Body of pancreas (tissue), 4 donors: ENCODE data around the gene SLC35F3. TPM values are rescaled to one million over a fixed set of nuclear protein-coding genes. Genes with fewer than 3 reads are reported as not detected.

Source experiments
- ATAC-seq: fragments of 150-250 bp; one replicate; pipeline ENCODE4 v1.9.1; 2016
- DNase-seq, 4 donors: peaks; one replicate each; pipeline ENCODE4 v3.0.0-alpha.2; 2019
- H3K27ac ChIP-seq, 4 donors: fragments of 200-600 bp; sonication (generic); 1 replicate in 3 of 4; 2 replicates in 1 of 4; pipeline versions ENCODE4 v1.5.1 to v1.6.1; 2016 to 2019; ENCODE audit warnings: mild to moderate bottlenecking in 1 of 4, mixed read lengths in 1 of 4, moderate library complexity in 1 of 4
- H3K27me3 ChIP-seq, 2 donors: fragments of 200-600 bp; sonication (generic); one replicate each; pipeline ENCODE4 v1.6.0; 2016; ENCODE audit warnings: mild to moderate bottlenecking in 1 of 2
- H3K36me3 ChIP-seq, 2 donors: fragments of 200-600 bp; sonication (generic); replicated peaks in 1 of 2; 2 replicates each; pipeline ENCODE4 v1.5.1; 2016; ENCODE audit warnings: low read depth in 2 of 2; ENCODE audit not compliant: insufficient read depth in 1 of 2
- H3K4me1 ChIP-seq: fragments of 200-600 bp; sonication (generic); one replicate; pipeline ENCODE4 v1.6.0; 2016
- H3K4me3 ChIP-seq, 2 donors: fragments of 200-600 bp; sonication (generic); 1 replicate in 1 of 2; 2 replicates in 1 of 2; pipeline ENCODE4 v1.5.1; 2016 to 2019
- H3K9me3 ChIP-seq, 3 donors: fragments of 200-600 bp; sonication (generic); 1 replicate in 2 of 3; 2 replicates in 1 of 3; pipeline ENCODE4 v1.5.1; 2016
- POLR2A ChIP-seq, 3 donors: fragments of 450-650 bp; IDR thresholded peaks; one replicate each; pipeline ENCODE4 v1.6.1; 2016; ENCODE audit warnings: antibody characterized with exemption in 3 of 3, mild to moderate bottlenecking in 2 of 3
- WGBS, 2 donors: methylation state at CpG; one replicate each; pipeline ENCODE4 v1.1.5; 2017; 5-methylcytosine and 5-hydroxymethylcytosine counted together
- intact Hi-C: fragments of 100-400 bp; cut with DNase I; formaldehyde crosslinking; loops from one replicate; pipeline ENCODE4 v1.15.1; 2023
- total RNA-seq, 2 donors: library from RNA; depleted of rRNA; stranded (reverse); fragments of >200 nt; gene quantifications; one replicate each; pipeline ENCODE4 v1.1.0, GENCODE V29; 2016
- TF ChIP-seq, protein P1 (sequence below), 7 experiments: fragments of 450-650 bp in 4 of 7; fragments of 200-600 bp in 3 of 7; sonication (generic) in 3 of 7; IDR thresholded peaks; one replicate each; pipeline ENCODE4 v1.5.1; 2016 to 2019; ENCODE audit warnings: antibody characterized with exemption in 7 of 7

The SLC35F3 gene
- total RNA-seq, 2 donors from 2014 or later, result 0.99 to 11.7 TPM

GRCh38 chr1:233865216-233865615 is 39.3 kb upstream of the SLC35F3 start:
- TF ChIP-seq POLR2A (IDR thresholded peaks at IDR 0.05), result no peak
- TF ChIP-seq, protein P1, sequence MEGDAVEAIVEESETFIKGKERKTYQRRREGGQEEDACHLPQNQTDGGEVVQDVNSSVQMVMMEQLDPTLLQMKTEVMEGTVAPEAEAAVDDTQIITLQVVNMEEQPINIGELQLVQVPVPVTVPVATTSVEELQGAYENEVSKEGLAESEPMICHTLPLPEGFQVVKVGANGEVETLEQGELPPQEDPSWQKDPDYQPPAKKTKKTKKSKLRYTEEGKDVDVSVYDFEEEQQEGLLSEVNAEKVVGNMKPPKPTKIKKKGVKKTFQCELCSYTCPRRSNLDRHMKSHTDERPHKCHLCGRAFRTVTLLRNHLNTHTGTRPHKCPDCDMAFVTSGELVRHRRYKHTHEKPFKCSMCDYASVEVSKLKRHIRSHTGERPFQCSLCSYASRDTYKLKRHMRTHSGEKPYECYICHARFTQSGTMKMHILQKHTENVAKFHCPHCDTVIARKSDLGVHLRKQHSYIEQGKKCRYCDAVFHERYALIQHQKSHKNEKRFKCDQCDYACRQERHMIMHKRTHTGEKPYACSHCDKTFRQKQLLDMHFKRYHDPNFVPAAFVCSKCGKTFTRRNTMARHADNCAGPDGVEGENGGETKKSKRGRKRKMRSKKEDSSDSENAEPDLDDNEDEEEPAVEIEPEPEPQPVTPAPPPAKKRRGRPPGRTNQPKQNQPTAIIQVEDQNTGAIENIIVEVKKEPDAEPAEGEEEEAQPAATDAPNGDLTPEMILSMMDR (IDR thresholded peaks at IDR 0.05), result no peak
- Histone ChIP-seq H3K27me3 (no peaks in the 10 kb centered on the region), H3K9me3 (no peaks in the 10 kb centered on the region), H3K4me1 (no peaks in the 10 kb centered on the region), H3K36me3 (no peaks in the 10 kb centered on the region), H3K4me3 (no peak overlapping the region), H3K27ac (no peak overlapping the region)
- ATAC-seq (no peak), DNase-seq (no peak)
- WGBS, 2 donors, result 75 to 81% methylated on average over 2 of the region's 2 CpGs
- intact Hi-C loops, result no loop called here

DNA sequence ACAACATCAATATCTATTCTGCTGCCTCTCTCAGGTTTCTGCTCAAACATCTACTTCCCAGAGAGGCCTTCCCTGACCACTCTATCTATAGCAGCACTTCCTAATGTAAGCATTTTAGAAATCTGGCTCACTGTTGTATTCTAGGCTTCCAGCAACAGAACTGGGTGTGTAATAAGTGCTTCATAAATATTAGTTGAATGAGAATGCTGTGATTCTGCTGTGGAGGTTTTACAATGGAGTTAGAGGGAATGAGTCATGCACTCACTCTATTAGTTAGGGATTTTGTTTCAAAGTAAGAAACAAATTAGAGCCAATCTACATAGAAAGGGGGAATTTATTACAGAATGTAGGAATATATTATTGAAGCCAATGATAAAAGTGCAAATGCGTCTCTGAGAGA is 38.6 kb upstream of the SLC35F3 start:
- no peaks in the 10 kb centered on the region for H3K9me3 ChIP-seq
- no peaks in the 10 kb centered on the region for H3K36me3 ChIP-seq
- DNase-seq (no peak), ATAC-seq (no peak)
- intact Hi-C loops, result no loop called here
- no peaks in the 10 kb centered on the region for H3K4me1 ChIP-seq
- TF ChIP-seq POLR2A (IDR thresholded peaks at IDR 0.05), result no peak
- TF ChIP-seq, protein P1 (IDR thresholded peaks at IDR 0.05), result no peak
- no peaks in the 10 kb centered on the region for H3K27me3 ChIP-seq
- WGBS, 2 donors, result 78 to 80% methylated on average over 1 of the region's 1 CpG
- no peak overlapping the region for H3K27ac ChIP-seq
- H3K4me3 ChIP-seq, result no peak overlapping the region

GRCh38 chr1:233867028-233867427 is 37.4 kb upstream of the SLC35F3 start:
- Histone ChIP-seq H3K27me3 (no peaks in the 10 kb centered on the region), H3K4me1 (no peaks in the 10 kb centered on the region), H3K4me3 (no peak overlapping the region), H3K27ac (no peak overlapping the region), H3K36me3 (no peaks in the 10 kb centered on the region), H3K9me3 (no peaks in the 10 kb centered on the region)
- TF ChIP-seq, protein P1 (IDR thresholded peaks at IDR 0.05), result no peak
- TF ChIP-seq POLR2A (IDR thresholded peaks at IDR 0.05), result no peak
- intact Hi-C loops, result no loop called here
- 44 to 54% methylated on average over 2 of the region's 2 CpGs for WGBS, 2 donors
- DNase-seq (no peak), ATAC-seq (no peak)

DNA sequence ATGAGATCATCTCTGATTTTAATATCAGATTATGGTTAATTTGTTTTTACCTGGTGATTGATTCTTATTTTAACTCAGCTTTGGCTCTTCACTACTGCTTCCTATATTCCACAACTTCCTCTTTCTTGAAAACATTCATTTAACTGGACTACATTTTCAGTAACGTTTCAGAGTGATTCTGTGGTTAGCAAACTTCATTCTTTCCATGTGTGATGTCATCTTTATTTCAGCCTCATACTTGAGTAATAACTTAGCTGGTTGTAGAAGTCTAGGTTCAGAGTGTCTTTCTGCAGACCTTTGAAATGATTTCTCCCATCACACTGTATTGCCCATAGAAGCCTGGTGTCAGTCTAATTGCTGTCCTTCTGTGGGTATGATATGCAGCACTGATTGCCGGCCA is 36.0 kb upstream of the SLC35F3 start:
- Histone ChIP-seq H3K9me3 (no peaks in the 10 kb centered on the region), H3K27ac (no peak overlapping the region), H3K4me1 (no peaks in the 10 kb centered on the region), H3K36me3 (no peaks in the 10 kb centered on the region), H3K4me3 (no peak overlapping the region), H3K27me3 (no peaks in the 10 kb centered on the region)
- DNase-seq, result no peak
- 31 to 50% methylated on average over 2 of the region's 2 CpGs for WGBS, 2 donors
- intact Hi-C loops, result no loop called here
- no peak for ATAC-seq
- TF ChIP-seq POLR2A (IDR thresholded peaks at IDR 0.05), result no peak
- TF ChIP-seq, protein P1 (IDR thresholded peaks at IDR 0.05), result no peak

- Histone ChIP-seq H3K36me3 (no peaks in the 10 kb centered on the region), H3K4me3 (no peak overlapping the region), H3K9me3 (no peaks in the 10 kb centered on the region), H3K4me1 (no peaks in the 10 kb centered on the region), H3K27ac (no peak overlapping the region), H3K27me3 (no peaks in the 10 kb centered on the region)
- intact Hi-C loops, result no loop called here
- TF ChIP-seq, protein P1 (IDR thresholded peaks at IDR 0.05), result no peak
- TF ChIP-seq POLR2A (IDR thresholded peaks at IDR 0.05), result no peak
- no peak for DNase-seq
- no peak for ATAC-seq
Observed at GRCh38 chr1:233869680-233870079, 34.8 kb upstream of the SLC35F3 start.
